HuH-7 (cell line): ENCODE data around the gene C11orf86.
"Not testable (repeated sequence)": the region's sequence is repeated elsewhere in the genome, so short reads cannot be mapped to it uniquely, and the experiment has no call there.

ENCODE experiments used
- DNase-seq: peaks from one replicate; pipeline ENCODE4 v3.0.0; 2011; ENCODE audit warnings: low spot score

Gene C11orf86

GRCh38 chr11:66974724-66975404 is at the start of gene C11orf86:
Gene C11orf86, plus strand, starts transcription at chr11:66975304. Its CDS starts 59 bp downstream, at chr11:66975363.
- no peak for DNase-seq

GRCh38 chr11:66929753-66930152 is 45.4 kb upstream of the C11orf86 start:
- no peak for DNase-seq

GRCh38 chr11:66932543-66932942 is 42.6 kb upstream of the C11orf86 start:
- no peak for DNase-seq

GRCh38 chr11:66933531-66933930 is 41.6 kb upstream of the C11orf86 start:
- peak; percentile 59 for DNase-seq

GRCh38 chr11:66934950-66935779 is 39.9 kb upstream of the C11orf86 start:
- peak; percentile 71 for DNase-seq

- DNase-seq = peak; percentile 92
Observed at GRCh38 chr11:66936311-66936711, 38.8 kb upstream of the C11orf86 start.

- peak; percentile 30 for DNase-seq
Observed at GRCh38 chr11:66937193-66937733, 37.8 kb upstream of the C11orf86 start.

GRCh38 chr11:66938582-66939135 is 36.4 kb upstream of the C11orf86 start:
- DNase-seq = no peak

GRCh38 chr11:66950112-66950535 is 25.0 kb upstream of the C11orf86 start:
- DNase-seq = peak; percentile 100

- DNase-seq = peak; percentile 84
Observed at GRCh38 chr11:66951135-66951534, 24.0 kb upstream of the C11orf86 start.

- DNase-seq = peak; percentile 59
Observed at GRCh38 chr11:66951927-66952337, 23.2 kb upstream of the C11orf86 start.

GRCh38 chr11:66953081-66953833 is 21.8 kb upstream of the C11orf86 start:
- DNase-seq = peak; percentile 45

- DNase-seq = peak; percentile 91
Observed at GRCh38 chr11:66956689-66957290, 18.3 kb upstream of the C11orf86 start.

- DNase-seq = peak; percentile 98
Observed at GRCh38 chr11:66957971-66958231, 17.2 kb upstream of the C11orf86 start.

- DNase-seq = peak; percentile 100
Observed at GRCh38 chr11:66958232-66958955, 16.7 kb upstream of the C11orf86 start, which contains the start of gene PC. Gene PC, minus strand, starts transcription at chr11:66958383. Its CDS starts 86,224 bp downstream, at chr11:66872159.

GRCh38 chr11:66958956-66959274 is 16.2 kb upstream of the C11orf86 start:
- DNase-seq = no peak

- DNase-seq = not testable (repeated sequence)
Observed at GRCh38 chr11:66961691-66962213, 13.4 kb upstream of the C11orf86 start.

- no peak for DNase-seq
Observed at GRCh38 chr11:66962247-66962646, 12.9 kb upstream of the C11orf86 start.

- no peak for DNase-seq
Observed at GRCh38 chr11:66962801-66963200, 12.3 kb upstream of the C11orf86 start.

- no peak for DNase-seq
Observed at GRCh38 chr11:66964495-66964894, 10.6 kb upstream of the C11orf86 start.

- DNase-seq = peak; percentile 54
Observed at GRCh38 chr11:66966351-66966750, 8.8 kb upstream of the C11orf86 start.
